OCI-LY1 (cell line): Measurements from ENCODE around the gene SEPTIN10.

Experiments
- H2AFZ ChIP-seq: fragments of 200-600 bp; sonication (generic), shearing (Covaris generic); 2 replicates; pipeline ENCODE4 v1.6.0; 2014; ENCODE audit warnings: antibody characterized with exemption, mild to moderate bottlenecking, low read length
- H3F3A ChIP-seq: fragments of 200-600 bp; sonication (generic), shearing (Covaris generic); 2 replicates; pipeline ENCODE4 v1.6.0; 2014; ENCODE audit warnings: mild to moderate bottlenecking, antibody characterized with exemption, low read length, moderate library complexity; ENCODE audit not compliant: insufficient read depth
- H3K27ac ChIP-seq: fragments of 200-600 bp; sonication (generic); 2 replicates; pipeline ENCODE4 v1.5.1; 2014; ENCODE audit warnings: low read length, mixed run types, mild to moderate bottlenecking, low read depth; ENCODE audit not compliant: poor library complexity, severe bottlenecking
- H3K27me3 ChIP-seq: fragments of 200-600 bp; sonication (generic); 2 replicates; pipeline ENCODE4 v1.6.0; 2014; ENCODE audit warnings: antibody characterized with exemption, mild to moderate bottlenecking, low read length, moderate library complexity; ENCODE audit not compliant: insufficient read depth
- H3K36me3 ChIP-seq: fragments of 200-600 bp; sonication (generic); 2 replicates; pipeline ENCODE4 v1.6.1; 2014; ENCODE audit warnings: mild to moderate bottlenecking, antibody characterized with exemption, low read length, moderate library complexity, mixed read lengths; ENCODE audit not compliant: insufficient read depth
- H3K4me1 ChIP-seq: fragments of 200-600 bp; sonication (generic); 2 replicates; pipeline ENCODE4 v1.5.1; 2014; ENCODE audit warnings: mild to moderate bottlenecking, low read length, moderate library complexity; ENCODE audit not compliant: insufficient read depth, severe bottlenecking
- H3K4me2 ChIP-seq: fragments of 200-600 bp; sonication (generic), shearing (Covaris generic); 2 replicates; pipeline ENCODE4 v1.6.1; 2014; ENCODE audit warnings: low read length
- H3K4me3 ChIP-seq: fragments of 200-600 bp; sonication (generic); 2 replicates; pipeline ENCODE4 v1.5.1; 2014; ENCODE audit warnings: low read length, low read depth, mild to moderate bottlenecking, mixed read lengths; ENCODE audit not compliant: poor library complexity, severe bottlenecking
- H3K79me2 ChIP-seq: fragments of 200-600 bp; shearing (Covaris generic); 2 replicates; pipeline ENCODE4 v1.6.1; 2016; ENCODE audit warnings: mixed run types, low read length, mixed read lengths; ENCODE audit not compliant: insufficient read depth
- H3K9ac ChIP-seq: fragments of 200-600 bp; sonication (generic), shearing (Covaris generic); 2 replicates; pipeline ENCODE4 v1.6.1; 2014; ENCODE audit warnings: mild to moderate bottlenecking, low read length, mixed read lengths
- H3K9me2 ChIP-seq: fragments of 200-600 bp; sonication (generic), shearing (Covaris generic); 2 replicates; pipeline ENCODE4 v1.6.1; 2014; ENCODE audit warnings: low read depth, mild to moderate bottlenecking, low read length, mixed read lengths
- H3K9me3 ChIP-seq: fragments of 200-600 bp; shearing (Covaris generic); 2 replicates; pipeline ENCODE4 v1.6.1; 2014; ENCODE audit warnings: low read length, mixed read lengths
- H4K20me1 ChIP-seq: fragments of 200-600 bp; sonication (generic), shearing (Covaris generic); 2 replicates; pipeline ENCODE4 v1.6.0; 2016; ENCODE audit warnings: mild to moderate bottlenecking, low read length; ENCODE audit not compliant: insufficient read depth
- CTCF ChIP-seq: fragments of 200-600 bp; sonication (generic), shearing (Covaris generic); IDR thresholded peaks from 2 replicates; pipeline ENCODE4 v1.5.1; 2017; ENCODE audit warnings: mild to moderate bottlenecking, antibody characterized with exemption, low read length, moderate library complexity, mixed read lengths
- EZH2 ChIP-seq: fragments of 200-600 bp; sonication (generic), shearing (Covaris generic); IDR thresholded peaks from 2 replicates; pipeline ENCODE4 v1.8.0; 2017; ENCODE audit warnings: borderline replicate concordance, mixed run types, mild to moderate bottlenecking, antibody characterized with exemption, low read length, moderate library complexity, mixed read lengths

The SEPTIN10 gene

GRCh38 chr2:109602617-109603188, 11.1 kb downstream of the SEPTIN10 start:
- Histone ChIP-seq H4K20me1 (no peaks in the 10 kb centered on the region), H3K79me2 (no peaks in the 10 kb centered on the region), H2AFZ (no peak overlapping the region), H3K27ac (no peak overlapping the region), H3K4me1 (no peaks in the 10 kb centered on the region), H3K9ac (no peak overlapping the region), H3K9me3 (no peaks in the 10 kb centered on the region), H3F3A (no peaks in the 10 kb centered on the region), H3K4me2 (no peak overlapping the region), H3K4me3 (no peak overlapping the region), H3K9me2 (no peaks in the 10 kb centered on the region), H3K27me3 (no peaks in the 10 kb centered on the region), H3K36me3 (no peaks in the 10 kb centered on the region)
- TF ChIP-seq CTCF = no peak
- no peak for TF ChIP-seq EZH2

GRCh38 chr2:109601783-109602182, 12.0 kb downstream of the SEPTIN10 start:
- H3F3A ChIP-seq = no peaks in the 10 kb centered on the region
- H3K4me1 ChIP-seq = no peaks in the 10 kb centered on the region
- H3K27me3 ChIP-seq = no peaks in the 10 kb centered on the region
- TF ChIP-seq CTCF (no peak), EZH2 (no peak)
- H3K9me3 ChIP-seq = no peaks in the 10 kb centered on the region
- H3K9ac ChIP-seq = no peak overlapping the region
- no peaks in the 10 kb centered on the region for H4K20me1 ChIP-seq
- no peak overlapping the region for H3K27ac ChIP-seq
- H3K36me3 ChIP-seq = no peaks in the 10 kb centered on the region
- H2AFZ ChIP-seq = no peak overlapping the region
- no peak overlapping the region for H3K4me3 ChIP-seq
- H3K4me2 ChIP-seq = no peak overlapping the region
- no peaks in the 10 kb centered on the region for H3K9me2 ChIP-seq
- H3K79me2 ChIP-seq = no peaks in the 10 kb centered on the region

GRCh38 chr2:109597283-109597682, 16.5 kb downstream of the SEPTIN10 start:
- Histone ChIP-seq H3K79me2 (no peaks in the 10 kb centered on the region), H3F3A (no peaks in the 10 kb centered on the region), H3K36me3 (no peaks in the 10 kb centered on the region), H3K4me3 (no peak overlapping the region), H4K20me1 (no peaks in the 10 kb centered on the region), H3K4me1 (no peaks in the 10 kb centered on the region), H2AFZ (no peak overlapping the region), H3K9me3 (no peaks in the 10 kb centered on the region), H3K27ac (no peak overlapping the region), H3K9me2 (no peaks in the 10 kb centered on the region), H3K4me2 (no peak overlapping the region), H3K9ac (no peak overlapping the region), H3K27me3 (no peaks in the 10 kb centered on the region)
- TF ChIP-seq EZH2 (no peak), CTCF (no peak)
